NCI-H510A (cell line): Measurements from ENCODE around the gene FCRLA.
"Not testable (repeated sequence)": the region's sequence is repeated elsewhere in the genome, so short reads cannot be mapped to it uniquely, and the experiment has no call there.

Experiments used
- DNase-seq: peaks from one replicate; lab custom pipeline; 2025; lab: John Stamatoyannopoulos, UW

The FCRLA gene

DNA sequence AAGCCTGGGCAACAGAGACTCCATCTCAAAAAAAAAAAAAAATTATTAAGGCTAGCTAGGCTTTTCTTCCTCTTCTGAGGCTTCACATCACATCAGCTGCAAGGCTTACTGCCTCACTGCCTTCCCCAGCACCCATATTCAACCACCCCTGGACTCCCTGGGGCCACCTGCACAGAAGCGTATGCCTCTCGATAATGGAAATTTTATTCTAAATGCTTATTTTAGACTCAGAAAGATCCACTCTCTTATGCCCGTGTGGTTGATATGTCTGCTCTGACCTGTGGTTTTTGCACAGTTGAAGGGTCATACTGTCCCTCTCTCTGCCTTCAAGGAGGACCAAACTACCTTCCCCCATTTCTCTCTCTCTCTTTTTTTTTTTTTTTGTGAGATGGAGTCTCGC lies 1.5 kb upstream of the FCRLA start:
- DNase-seq = no peak

DNA sequence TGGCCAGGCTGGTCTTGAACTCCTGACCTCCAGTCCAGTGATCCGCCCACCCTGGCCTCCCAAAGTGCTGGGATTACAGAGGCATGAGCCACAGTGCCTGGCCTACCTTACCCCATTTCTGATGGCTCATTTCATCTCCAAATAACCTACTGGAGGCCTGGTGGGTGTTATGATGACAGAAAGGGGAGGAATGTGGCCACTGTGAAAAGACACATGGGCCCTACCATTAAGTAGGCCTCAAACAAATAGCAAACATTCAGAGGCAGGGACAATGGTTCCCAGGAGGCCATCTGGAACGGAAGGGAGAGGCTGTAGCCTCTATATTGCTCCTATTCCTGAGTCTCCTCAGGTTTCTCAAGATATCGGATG lies 932 bp upstream of the FCRLA start:
- DNase-seq = no peak

DNA sequence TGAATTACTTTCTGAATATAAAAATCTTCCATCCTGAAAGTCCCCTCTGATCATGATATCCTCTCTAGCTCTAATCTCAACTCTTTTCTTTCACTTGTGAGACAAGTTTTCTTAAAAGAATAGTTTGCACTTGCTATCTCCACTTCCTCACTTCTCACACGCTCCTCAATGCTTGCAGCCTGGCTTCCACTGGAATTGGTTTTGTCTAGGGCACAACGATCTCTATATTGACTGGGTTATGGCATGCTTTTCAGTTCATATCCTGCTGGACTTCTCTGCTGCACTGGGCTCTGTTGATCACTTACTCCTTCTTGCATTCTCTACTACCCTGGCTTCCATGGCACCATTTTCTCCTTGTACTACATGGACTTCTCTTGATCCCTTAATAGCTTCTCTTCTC lies 474 bp downstream of the FCRLA start:
- no peak for DNase-seq

DNA sequence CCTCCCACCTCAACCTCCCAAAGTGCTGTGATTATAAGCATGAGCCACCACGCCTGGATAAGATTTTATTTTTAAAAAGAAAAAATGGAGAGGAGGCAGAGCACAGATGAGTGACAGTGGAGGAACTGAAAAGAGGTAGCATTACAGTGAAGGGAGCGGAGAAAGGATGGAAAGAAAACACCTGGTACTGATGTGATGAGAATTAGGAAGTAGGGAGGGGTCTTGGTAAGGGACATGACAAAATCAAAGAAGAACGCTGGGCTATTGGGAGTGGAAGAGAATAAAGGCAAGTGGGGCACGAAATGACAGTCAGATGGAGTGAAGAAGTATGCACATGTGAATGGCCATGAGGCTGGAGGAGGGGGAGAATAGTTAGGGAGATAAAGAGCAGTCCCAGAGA lies 2.3 kb downstream of the FCRLA start:
- DNase-seq = no peak

DNA sequence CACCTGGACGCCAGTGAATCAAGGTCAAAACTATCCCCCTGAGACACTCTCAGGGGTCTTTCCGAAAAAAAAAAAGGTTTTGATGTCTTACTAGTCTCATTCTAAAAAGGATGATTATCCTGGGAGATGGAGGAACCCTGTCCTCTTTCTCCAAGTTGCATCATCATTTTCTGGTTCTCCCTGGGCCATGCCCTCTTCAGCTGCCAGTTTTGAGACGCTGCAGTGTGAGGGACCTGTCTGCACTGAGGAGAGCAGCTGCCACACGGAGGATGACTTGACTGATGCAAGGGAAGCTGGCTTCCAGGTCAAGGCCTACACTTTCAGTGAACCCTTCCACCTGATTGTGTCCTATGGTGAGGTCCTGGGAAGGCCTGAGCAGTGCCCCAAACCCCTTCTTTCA lies 3.5 kb downstream of the FCRLA start:
- DNase-seq = no peak

DNA sequence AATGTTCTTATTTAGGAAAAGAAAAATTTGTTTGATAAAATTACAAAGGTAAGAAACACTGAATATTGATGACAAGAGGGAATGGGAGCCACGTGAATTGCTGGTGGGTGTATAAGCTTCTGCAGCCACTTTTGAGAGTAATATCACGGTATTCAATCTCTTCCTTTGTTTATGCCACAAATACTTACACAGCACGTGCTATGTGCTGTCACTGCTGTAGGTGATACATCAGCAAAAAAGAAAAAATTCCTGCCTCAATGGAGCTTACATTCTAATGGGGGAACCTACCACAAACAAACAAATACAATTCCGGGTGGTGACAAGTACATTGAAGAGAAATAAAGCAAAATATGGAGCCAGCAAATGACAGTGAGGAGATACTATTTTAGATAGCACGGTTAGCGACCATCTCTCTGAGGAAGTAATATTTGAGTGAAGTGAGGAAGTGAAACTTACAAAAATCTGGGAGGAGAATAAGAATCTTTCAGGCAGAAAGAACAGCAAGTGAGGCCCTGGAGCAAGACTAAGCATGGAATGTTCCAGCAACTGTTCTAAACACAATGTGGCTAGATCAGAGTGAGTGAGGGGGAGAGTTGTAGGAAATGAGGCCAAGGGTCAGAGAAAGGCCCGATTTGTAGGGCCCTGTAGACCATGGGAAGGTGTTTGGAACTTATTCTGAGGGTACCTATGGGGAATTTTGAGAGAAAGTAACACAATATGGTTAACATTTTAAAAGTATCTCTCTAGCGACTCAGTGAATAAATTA lies 11.7 kb downstream of the FCRLA start:
- DNase-seq = no peak

DNA sequence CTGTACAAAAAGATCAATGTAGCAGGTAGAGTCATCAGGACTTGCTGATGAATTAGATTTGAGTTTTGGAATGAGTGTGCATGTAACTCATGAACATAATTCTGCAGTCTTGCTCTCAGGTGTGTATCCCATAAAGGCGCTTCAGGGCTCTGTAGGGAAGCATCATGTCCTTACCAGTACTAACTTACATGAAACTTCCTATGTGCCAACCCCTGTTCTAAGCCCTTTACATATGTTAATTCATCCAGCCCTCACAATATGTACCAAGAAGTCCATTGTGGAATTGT lies 12.2 kb downstream of the FCRLA start:
- no peak for DNase-seq

DNA sequence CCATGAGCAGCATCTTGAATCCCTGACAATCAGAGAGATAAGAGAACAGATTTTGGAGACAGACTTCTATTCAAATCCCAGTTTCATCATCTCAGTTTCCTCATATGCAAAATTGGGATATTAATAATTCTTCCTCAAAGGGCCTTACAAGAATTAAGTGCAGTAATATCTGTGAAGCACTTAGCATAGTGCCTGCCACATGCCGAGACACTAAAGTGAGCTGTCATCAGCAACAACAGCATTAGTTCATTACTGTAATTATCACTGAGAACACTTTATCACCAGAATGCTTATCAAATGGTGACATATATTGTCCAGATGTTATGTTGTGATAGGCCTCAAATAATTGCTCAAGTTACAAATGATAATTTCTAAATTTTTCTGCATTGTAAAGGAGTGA lies 13.4 kb downstream of the FCRLA start:
- no peak for DNase-seq

DNA sequence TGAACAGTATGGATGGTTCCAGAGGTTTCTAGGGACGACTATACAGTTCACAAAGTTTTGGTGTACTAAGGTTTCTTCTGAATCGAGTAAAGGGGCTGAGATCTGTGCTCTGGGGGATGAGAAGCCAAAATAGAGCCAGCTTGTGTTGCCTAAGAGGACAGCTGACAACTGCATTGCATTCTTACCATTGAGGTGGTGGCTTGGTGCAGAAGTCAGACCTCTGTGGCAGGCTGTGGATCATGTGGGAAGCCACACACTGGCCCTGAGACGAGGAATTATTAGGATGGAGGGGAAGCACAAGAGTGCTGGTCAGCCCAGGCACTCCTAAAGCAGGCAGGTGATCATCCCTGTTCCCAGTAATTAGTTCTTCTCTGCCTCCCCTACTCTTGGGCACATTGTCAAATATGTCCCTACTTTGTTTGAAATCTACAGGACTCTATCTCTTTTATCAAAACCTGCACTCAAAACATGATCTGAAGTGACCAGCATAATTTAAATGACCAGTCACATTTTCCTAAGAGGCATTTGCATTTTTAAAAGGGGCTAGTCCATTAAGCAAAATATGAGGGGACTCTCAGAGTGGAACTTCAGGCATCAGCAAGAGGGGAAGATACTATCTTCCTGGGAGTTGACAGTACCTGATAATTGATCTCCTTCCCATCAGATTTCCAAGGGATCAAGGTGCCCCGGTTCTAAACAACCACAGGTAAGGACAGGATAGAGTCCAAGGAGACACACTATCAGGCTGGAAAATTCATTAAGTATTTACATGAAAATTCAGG lies 14.1 kb downstream of the FCRLA start, which contains the start of gene FCRLB:
FCRLB (plus strand) TSS at position 589 of the 782 bp plus-strand sequence. CDS start 1,129 bp downstream, outside the sequence.
- no peak for DNase-seq

DNA sequence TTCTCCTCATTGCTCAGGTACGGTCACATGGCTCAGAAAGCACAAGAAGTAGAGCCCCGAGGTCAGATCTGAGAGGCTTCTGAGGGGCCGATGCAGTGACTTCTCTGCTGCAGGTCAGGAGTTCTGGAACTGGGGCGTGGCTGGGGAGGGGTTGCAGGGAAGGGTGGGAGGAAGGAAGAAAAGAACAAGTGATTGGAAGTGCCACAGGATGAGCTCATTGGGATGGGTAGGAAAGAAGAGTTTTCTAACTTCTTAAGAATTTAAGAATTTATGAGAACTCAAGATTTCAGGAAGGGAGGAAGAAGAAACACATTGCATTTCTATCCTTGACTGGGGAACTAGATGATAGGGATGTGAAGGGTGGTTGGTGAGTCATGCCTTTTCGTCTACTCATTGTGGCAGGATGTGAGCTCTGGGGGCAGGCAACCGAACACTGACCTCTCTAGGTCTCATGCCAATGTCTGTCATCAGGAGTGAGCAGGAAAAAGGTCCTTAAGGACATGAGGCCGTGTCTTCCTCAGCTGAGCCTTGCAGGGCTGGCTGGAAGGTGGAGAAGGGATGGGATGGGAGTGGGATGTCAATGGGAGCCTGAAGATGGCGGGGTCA lies 14.8 kb downstream of the FCRLA start:
- DNase-seq = no peak

DNA sequence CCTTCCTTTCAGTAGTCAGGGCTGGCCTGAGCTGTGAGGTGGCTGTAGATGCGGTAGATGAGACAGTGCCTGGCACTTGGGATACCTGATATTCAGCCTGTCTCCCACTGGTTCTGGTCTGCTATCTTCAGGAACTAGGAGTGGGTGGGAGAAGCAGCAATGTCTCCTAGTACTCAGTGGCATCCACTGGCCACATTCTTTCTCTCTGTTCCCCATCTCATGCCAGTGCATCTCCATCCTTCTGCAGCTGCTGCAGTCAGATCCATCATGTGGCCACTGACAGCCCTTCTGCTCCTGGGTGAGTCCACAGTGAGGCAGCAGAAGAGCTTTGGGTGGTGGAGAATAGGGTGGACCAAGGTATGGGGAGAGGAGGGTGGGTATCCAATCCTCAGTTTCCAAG lies 15.4 kb downstream of the FCRLA start:
- DNase-seq = no peak

DNA sequence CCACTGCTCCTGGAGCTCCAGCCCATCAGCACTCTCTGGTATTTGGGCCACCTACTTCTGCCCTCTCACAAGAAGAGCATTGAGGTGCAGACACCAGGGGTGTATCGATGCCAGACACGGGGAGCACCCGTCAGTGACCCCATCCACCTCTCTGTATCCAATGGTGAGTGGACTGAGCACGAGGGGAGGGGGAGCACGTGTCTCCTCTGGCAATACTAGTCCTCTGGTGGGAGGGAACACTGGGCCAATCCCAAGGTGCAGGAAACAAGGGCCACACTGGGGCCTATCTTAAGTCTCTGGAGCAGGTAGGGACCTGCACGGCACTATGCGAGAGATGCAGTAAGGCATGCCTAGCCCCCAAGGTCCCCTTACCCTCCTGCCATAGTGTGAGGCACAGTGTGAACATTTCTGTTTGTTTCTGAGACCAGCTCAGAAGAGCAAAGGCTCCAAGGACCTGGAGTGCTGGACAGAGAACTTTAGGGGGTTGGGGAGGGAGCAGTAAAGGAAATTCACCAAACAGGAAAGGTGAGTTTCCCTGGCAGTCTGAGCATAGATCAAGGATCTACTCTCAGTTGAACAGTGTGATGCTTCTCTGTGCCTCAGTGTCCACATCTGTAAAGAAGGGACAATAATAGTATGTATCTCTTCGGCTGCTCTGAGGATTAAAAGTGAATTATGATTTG lies 16.6 kb downstream of the FCRLA start:
- DNase-seq = no peak

DNA sequence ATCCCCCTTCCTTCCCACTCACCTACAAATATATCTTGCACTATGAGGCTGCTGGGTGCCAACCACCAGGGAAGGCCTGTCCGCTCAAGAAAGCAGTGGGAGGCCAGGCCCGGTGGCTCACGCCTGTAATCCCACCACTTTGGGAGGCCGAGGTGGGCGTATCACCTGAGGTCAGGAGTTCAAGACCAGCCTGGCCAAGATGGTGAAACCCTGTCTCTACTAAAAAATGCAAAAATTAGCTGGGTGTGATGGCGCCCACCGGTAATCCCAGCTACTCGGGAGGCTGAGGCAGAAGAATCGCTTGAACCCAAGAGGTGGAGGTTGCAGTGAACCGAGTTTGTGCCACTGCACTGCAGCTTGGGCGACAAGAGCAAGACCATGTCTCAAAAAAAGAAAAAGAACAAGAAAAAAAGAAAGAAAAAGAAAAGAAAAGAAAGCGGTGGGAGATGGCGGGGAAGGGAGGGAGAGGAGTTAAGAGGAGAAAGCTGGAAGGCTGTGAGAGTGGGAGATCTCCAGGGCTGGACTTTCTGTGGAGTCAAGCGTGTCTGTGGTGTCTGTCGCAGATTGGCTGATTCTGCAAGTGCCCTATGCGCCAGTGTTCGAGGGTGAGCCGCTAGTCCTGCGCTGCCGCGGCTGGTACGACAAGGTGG lies 18.4 kb downstream of the FCRLA start:
- not testable (repeated sequence) for DNase-seq

DNA sequence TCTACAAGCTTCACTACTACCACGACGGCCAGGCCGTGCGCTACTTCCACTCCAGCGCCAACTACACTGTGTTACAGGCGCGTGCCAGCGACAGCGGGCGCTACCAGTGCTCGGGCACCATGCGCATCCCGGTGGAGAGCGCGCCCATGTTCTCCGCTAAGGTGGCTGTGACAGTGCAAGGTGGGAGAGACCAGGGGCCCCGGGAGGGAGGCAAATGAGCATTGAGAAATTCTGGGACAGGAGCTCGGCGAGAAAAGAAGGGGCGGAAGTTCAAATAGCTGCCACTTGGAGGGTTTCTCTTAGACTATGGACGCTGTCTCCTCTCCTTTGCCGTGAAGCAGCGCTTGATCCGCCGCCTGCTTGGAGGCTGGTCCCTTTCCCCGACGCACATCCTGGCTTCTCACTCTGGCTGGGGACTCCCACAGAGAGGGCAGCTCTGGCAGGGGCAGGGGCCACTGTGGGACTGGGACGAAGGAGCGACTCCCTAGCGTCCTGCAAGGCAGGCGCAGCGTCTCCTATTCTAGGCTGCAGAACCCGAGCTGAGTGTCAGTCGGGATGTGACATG lies 19.0 kb downstream of the FCRLA start:
- DNase-seq = peak; percentile 15

DNA sequence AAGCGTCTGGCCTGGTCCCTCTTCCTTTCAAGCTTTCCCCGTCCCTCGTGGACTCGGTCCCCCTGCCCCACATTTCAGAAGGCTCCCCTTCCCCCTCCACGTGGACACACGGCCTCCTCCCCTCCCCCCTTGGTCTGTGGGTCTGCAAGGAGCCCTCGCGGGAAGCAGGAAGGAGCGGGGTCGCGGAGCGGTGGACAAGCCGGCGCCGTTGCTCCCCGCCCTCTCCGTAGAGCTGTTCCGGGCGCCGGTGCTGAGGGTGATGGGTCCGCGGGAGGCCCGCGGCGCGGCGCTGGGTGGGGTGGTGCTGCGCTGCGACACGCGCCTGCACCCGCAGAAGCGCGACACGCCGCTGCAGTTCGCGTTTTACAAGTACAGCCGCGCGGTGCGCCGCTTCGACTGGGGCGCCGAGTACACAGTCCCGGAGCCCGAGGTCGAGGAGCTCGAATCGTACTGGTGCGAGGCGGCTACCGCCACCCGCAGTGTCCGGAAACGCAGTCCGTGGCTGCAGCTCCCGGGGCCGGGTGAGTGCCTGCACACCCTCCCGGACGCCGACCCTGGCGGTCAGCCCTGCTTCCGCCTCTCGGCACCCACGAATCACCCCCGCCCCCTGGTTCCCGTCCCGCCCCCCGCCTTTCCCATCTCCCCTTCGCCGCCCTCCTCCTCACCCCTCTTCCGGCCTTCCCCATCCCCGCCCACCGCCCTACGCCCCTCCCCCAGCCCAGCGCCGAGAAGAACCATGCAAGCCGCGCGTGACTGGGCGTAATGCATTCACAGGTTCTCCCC lies 19.6 kb downstream of the FCRLA start:
- peak; percentile 51 for DNase-seq

DNA sequence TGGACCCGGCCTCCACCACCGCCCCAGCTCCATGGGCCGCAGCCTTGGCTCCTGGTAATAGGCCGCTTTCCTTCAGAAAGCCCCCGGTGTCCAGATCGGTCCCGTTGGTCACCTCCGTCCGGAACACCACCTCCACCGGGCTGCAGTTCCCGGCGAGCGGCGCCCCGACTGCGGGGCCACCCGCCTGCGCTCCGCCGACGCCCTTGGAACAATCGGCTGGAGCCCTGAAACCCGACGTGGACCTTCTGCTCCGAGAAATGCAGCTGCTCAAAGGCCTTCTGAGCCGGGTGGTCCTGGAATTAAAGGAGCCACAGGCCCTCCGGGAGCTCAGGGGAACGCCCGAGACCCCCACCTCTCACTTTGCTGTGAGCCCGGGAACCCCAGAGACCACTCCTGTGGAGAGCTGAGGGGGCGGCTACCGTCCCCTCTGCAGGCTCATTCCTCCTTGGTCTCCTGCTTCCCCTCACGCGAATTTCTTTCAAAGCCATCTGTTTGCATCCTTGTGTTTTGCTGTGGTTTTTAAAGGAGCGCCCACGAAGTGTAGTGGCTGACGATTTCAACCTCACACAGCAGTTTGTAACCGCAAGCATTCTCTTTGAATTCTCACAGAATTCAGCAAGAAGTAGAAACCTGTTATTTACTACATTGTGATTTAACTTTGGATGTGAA lies 20.4 kb downstream of the FCRLA start:
- no peak for DNase-seq

DNA sequence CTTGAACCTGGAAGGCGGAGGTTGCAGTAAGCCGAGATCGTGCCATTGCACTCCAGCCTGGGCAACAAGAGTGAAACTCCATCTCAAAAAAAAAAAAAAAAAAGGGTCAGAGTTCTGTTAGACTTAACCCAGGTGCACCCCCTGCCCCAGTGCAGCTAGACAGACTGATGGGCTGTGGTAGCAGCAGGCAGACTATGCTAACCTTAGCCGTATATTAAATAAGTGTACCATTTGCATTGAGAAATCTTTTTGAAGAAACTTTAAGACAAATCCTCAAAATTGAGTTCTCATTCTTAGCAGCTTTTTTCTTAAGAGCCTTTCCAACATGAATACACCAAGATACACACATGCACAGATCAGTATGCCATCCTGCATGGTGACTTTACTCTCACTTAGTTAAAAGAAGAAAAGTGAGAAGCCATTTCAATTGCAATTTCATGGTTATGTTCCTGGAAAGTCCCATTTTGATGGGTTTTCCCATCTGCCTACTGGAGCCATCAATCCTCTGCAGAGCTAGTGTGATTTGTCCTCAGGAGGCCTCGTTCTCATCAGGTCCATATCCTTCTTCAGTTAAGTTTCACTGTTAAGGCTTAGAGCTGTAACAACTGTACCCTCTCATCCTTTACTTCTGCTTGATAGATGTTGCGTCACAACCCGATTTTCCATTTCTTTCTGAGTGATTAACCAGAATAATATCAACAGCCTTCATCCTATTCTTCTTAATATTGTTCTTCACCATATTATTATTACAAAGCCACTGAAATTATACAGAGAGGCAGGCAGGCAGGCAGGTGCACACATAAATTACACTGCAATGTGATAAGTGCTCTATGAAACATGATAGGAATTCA lies 21.6 kb downstream of the FCRLA start:
- DNase-seq = no peak

DNA sequence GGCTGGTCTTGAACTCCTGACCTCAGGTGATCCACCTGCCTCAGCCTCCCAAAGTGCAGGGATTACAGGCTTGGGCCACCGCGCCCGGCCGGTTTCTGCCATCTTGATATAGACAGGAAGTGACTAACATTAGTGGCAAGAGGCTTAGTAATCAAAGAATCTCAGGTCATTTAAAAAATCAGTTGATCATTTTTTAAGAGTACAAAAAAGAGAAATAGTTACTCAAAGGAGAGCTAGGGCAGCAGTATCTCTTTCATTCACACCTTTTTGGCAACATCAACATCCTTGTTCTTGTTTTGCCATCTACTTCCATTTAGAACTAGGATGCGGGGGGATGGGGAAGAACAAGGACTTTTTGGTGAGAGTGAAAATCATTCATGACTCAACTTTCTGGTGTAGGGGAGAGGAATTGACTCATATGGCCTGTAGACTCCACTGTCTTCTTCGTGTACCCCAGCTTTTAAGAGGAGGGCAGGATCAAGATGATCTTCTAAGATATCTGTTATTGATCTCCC lies 23.1 kb downstream of the FCRLA start:
- DNase-seq = no peak

DNA sequence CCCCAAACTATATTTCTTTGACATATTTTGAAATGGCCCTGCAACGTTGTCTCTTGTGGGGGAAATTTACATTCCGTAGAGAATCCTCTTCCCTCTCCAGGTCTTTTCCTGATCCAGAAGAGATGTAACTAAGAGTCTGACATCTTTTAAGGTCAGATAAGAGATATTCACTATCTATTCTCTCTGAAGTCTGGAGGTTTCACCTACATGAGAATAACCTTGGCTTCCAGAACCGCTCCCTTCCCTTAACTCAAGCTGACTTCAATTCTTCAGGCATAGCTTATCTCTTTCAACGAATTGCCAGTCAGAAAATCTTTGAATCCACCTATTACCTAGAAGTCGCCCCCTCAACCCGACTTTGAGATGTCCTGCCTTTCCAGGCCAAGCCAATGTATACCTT lies 24.2 kb downstream of the FCRLA start:
- no peak for DNase-seq
